GM21367 (cell line): ENCODE data around the gene YBX2.
"Not testable (repeated sequence)": the region's sequence is repeated elsewhere in the genome, so short reads cannot be mapped to it uniquely, and the experiment has no call there.

Experiments
- ATAC-seq: cut with Tn5 transposase; IDR thresholded peaks from one replicate; pipeline ENCODE4 v1.9.1; 2021; ENCODE audit not compliant: unreplicated experiment

The YBX2 gene

DNA sequence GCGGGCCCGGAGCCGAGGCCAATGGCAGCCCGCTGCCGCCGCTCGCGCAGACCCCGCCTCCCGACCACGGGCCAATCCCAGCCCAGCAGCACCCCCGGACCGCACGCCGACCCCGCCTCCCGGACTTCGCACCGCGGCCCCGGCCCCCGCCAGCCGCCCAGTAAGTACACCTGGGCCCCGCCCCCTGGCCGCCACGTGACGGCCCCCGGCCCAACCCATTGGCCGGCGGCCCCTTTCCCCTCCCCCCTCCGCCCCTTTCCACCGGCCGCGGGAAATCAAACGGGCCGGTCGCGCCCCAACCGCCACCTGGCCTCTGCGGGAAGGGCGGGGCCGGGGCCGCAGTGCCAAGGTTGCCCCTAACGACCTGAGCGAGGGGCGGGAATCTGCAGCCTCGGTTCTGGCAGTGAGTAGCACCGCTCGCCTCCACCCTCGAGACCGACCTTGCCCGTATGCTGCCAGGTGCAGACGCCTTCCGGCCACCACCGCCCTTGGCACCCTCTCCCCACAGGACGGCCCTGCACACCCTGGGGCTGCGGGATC, at the start of gene YBX2:
TSS of gene YBX2 (minus strand) at position 26 of the 540 bp plus-strand sequence. CDS start 139 bp downstream, outside the sequence.
- no peak for ATAC-seq

DNA sequence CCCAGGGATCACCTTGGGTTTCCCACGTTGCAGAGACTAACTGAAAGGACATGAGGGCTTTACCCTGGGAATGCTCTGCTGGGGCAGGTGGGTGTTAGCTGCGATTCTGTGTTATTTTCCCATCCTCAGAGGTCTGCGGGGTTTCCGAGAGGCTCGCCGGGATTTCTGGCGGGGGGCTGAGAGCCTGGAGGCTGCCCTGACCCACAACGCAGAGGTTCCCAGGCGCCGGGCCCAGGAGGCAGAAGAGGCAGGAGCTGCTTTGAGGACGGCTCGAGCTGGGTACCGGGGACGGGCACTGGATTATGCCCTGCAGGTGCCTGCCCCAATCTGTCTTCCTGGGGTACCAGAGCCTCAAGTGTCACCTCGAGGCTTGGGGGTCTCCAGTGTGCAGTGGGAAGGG, 48.8 kb upstream of the YBX2 start:
- ATAC-seq = no peak

DNA sequence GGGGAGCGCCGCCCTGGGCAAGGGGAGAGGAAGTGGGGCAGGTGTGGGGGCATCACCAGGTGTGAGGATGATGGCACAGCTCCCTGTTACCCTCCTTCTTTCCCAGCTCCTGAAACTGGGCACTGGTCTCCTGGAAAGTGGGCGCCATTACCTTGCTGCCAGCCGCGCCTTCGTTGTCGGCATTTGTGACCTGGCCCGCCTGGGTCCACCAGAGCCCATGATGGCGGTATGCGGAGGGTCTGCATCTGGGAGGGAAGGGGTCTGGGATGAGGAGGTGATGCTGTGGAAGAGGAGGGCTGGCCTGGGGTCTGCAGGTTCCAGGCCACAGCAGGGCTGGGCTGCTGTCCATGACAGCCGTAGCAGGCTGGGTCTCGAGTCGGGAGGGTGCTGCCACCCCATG, 47.4 kb upstream of the YBX2 start:
- no peak for ATAC-seq

DNA sequence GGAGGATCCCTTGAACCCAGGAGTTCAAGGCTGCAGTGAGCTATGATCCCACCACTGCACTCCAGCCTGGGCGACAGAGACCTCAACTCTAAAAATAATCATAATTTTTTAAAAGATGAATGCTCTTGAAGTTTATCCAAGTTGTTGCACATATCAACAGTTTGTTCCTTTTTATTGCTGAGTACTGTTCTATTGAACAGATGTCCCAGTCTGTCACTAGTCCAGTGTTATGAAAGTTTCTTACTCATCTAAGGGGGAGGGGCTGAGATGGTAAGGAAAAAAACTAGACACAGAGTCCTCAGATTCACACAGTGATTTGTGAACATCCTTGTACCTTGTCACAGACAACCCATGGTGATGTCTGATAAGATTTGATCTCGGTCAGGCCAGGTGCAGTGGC, 45.7 kb upstream of the YBX2 start:
- ATAC-seq = no peak

DNA sequence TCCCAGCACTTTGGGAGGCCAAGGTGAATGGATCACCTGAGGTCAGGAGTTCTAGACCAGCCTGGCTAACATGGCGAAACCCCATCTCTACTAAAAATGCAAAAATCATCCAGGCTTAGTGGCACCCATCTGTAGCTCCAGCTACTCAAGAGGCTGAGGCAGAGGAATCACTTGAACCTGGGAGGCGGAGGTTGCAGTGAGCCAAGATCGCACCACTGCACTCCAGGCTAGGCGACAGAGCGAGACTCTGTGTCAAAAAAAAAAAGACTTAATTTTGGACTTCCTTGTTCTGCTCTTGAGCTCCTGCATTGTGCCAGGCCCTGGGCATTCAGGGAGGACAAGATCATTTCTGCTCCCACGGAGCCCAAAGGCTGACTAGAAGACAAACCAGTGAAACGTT, 43.2 kb upstream of the YBX2 start:
- ATAC-seq = not testable (repeated sequence)

DNA sequence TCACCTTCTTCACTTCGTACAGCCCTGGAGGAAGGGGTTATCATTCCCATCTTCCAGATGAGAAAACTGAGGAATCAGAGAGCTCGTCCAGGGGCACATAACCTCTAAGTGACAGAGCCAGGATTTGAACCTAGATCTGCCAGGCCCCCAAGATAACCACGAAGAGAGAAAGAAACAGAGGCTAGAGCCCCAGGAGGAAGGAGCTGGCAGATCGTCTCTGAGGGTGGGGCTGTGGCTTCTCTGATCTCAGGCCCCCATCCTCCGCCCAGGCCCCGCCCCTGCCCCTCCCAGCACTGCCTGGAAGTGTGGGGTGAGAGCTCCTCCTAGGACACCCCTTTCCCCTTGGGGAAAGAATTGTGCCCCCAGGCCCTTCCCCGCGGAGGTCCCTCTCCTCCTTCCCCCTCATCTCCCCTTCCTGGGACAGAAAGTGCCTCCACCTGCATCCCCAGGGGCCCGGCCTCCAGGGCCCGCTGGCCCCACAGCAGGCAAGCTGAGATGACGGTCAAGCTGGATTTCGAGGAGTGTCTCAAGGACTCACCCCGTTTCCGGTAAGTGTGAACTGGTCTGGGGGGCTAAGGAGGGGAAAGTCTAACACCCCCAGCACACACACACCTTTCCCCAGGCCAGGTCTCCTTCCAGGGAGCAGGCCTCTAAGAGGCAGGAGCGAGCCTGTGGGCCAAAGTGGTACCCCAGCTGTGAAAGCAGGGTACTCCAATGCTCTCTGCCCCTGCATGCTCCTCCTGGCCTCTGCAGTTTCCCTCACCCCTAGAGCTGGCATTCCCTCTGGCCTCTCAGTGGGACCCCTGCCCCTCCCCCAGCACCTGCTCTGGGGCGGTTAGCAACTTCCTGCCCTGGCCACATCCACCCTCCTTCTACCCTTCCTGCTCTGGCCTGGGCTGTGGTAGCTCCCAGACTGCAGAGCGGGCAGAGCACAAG, 42.1 kb upstream of the YBX2 start, which contains the start of gene ACAP1:
TSS of gene ACAP1 (plus strand) at position 290 of the 936 bp plus-strand sequence. CDS start at position 496, 206 bp downstream.
- no peak for ATAC-seq

DNA sequence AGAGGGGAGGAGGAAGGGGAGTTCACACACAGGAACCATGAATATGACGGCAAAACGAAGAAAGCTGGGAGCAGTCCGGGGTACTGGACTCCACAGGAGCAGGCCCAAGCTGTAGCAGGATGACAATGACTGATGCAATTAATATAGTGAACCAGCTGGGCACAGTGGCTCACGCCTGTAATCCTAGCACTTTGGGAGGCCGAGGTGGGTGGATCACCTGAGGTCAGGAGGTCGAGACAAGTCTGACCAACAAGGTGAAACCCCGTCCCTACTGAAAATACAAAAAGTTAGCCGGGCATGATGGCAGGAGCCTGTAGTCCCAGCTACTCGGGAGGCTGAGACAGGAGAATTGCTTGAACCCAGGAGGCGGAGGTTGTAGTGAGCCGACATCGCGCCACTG, 41.3 kb upstream of the YBX2 start:
- not testable (repeated sequence) for ATAC-seq

DNA sequence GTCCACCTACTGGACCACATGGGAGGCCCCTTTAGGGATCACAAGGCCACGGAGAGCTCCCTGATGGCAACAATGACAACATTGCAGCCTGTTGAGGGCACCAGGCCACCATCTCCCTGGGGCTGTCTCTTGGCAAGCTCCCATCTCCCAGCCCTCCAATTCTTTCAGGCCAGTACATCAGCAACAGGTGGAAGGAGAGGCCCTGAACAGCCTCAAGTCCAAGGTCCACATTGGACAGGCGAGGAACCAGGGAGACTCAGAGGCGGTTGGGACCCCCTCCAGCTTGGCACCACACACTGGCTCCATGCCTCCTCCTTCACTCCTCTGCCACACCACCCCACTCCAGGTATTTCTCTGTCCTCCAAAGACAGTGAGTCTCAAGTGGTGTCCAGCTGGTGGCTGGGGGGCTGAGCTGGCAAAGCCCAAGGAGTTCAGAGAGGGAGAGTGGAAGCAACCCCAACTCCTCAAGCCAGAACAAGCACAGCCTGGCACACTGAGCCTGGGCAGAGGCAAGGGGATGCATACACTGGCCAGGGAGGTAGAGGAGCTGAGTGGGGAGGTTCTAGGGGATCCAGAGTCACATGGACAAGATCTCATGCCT, 40.6 kb upstream of the YBX2 start:
- ATAC-seq = no peak

DNA sequence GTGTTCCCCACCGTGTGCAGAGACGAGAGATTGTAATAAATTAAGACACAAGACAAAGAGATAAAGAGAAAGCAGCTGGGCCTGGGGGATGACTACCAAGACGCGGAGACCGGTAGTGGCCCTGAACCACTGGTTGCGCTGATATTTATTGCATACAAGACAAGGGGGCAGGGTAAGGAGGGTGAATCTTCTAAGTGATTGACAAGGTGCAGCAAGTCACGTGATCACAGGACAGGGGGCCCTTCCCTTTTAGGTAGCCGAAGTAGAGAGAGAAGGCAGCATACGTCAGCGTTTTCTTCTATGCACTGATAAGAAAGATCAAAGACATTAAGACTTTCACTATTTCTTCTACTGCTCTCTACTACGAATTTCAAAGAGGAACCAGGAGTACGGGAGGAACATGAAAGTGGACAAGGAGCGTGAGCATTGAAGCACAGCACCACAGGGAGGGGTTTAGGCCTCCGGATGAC, 38.2 kb upstream of the YBX2 start:
- ATAC-seq = not testable (repeated sequence)

DNA sequence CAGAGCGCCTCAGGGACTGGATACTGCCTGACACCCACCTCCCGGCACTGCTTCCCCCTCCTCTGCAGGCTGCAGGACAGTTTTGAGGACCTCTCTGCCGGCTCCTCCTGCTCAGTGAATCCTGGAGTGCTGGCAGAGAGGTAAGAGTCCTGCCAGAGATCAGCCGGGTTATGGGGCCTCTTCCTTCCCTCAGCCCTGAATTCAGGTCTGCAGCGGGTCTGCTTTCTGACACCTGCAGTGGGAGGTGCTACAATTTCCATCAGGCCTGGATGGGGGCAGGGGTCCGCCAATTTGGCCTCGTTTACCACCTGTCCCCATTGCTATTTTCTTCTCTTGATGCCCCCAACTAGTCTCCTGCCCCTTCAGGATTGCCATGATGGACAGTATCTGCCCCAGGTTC, 37.7 kb upstream of the YBX2 start:
- no peak for ATAC-seq

DNA sequence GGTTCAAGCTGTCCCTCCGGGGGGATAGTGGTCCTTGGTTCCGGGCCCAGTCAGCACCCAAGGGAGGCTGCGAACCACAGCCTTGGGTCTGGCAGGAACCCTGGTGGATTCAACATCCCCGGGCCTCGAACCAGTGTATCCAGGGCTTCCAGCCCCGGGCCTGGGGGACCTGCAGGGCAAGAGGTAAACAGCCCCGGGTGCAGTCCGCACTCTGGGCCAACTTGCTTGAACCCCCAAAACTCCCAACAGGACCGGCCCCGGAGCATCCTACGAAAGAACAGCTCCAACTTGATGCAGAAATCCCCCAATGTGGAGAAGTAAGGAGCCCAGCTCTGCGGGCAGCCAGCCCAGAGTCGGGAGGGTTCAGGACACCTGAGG, 36.2 kb upstream of the YBX2 start:
- ATAC-seq = no peak

DNA sequence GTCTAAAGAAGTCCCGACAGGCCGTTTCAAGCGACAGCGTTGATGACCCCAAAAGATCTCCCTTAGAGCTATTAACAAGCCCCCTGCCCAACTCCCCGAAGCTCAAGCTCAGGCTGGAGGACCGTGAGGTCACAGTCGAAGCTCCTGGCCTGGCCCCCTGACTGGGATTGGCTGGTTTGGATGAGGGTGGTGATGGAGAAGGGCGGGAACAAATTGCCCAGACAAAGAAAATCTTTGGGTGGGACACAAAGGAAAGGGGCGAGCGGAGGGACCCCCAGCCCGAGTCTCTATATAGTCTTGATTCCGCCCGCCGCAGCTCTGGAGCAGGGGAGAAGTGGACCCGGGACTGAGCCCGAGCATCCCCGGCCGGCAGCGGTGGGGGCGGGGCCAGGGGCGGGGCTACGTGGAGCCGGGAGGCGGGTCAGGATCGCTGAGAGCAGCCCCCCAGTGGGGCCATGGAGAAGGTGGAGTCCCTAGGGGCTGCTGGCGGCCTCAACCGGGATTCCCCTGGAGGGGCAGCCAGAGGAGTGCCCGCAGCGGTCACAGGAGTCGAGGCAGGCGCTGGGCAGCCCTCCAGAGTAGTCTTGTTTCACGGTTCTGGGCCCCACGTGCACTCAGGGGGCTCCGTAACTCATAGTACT, 35.7 kb upstream of the YBX2 start:
- peak; percentile 28 for ATAC-seq

DNA sequence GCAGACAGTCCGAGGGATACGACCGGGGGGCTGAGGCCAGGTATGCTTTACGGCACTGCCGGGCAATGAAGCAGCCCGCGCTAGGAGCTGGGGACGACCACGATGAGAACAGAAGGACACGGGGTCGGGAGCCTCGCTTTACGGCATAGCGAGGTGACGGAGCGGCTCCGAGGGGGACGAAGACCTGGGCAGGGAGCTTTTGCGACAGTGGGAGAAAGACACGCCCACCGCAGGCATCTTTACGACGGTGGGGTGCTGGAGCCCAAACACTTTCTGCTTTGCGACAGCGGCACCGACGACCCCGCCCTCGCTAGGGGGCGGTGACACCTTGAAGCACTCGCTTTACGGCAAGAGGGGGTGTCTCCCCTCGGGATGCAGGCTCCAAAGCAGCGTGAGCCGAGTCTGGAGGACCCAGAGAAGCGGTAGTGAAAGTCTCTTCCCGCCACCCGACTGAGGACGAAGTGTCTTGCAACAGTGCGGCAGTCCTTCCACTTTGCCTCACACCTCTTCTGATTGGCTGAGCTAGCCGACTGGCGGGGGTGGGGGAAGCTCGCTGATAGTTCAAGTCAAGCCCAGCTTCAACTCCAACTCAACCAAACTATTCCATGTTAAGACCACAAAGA, 35.0 kb upstream of the YBX2 start:
- peak; percentile 45 for ATAC-seq

DNA sequence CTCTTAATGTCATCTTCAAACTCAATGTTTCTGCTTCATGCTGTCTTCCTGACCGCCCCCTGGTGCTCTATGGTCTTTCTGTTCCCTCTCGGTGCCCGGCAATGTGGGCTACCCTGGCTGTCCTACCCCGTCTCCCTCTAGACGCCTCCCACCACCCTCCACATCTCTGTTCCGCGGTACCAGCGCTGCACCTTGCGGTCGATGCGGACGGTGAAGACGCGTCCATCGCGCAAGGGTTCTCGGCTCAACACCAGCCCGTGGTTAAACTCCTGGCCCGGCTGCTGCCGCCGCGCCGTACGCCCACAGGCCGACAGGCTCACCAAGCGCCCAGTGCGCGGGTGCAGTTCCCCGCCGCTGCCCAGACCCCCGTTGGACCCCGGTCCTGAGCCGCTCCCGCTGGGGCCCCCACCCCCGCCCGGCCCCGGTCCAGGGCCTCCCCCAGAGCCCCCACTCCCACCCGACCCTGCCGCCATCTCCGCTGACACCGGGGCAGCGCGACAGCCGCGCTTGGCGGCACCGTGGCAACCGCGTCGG, 34.5 kb upstream of the YBX2 start, which contains the start of gene NEURL4:
TSS of gene NEURL4 (minus strand) at position 496 of the 534 bp plus-strand sequence. CDS start at position 473, 23 bp downstream.
- no peak for ATAC-seq

DNA sequence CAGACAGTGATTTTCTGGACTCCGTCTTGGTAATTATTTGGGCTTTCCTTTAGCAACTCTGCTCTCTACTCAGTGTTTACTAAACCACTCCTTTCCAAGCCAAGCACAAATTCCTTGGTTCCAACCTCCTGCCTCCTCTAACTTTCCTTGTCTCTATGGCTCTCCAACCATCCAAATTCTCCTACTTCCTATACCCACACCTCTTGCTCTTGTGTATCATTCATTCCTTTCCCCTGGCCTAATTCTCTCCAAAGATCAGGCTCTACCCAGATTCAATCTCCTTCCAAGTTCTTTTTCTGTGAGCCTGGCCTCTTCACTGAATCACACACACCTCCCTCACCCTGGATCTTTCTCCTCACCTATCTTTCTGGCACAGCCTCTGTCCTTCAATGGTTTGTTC, 33.6 kb upstream of the YBX2 start:
- no peak for ATAC-seq

DNA sequence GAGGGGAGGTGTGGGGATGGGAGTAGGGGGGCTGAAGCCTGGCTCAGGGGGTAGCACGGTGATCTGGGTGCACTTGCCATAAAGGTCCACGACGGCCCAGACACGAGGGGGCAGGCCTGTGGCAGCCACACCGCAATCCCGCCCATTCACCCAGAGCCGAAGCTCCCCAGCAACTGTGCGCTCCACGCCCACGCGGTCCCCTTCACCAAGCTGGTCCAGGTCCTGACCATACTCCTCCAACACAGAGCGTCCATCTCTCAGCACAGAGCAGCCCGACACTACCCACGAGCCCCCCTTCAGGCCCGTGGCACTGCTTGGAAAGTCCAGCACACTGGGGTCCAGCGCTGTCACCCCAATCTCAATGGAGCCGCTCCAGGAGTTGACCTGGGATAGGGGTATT, 33.1 kb upstream of the YBX2 start:
- no peak for ATAC-seq

DNA sequence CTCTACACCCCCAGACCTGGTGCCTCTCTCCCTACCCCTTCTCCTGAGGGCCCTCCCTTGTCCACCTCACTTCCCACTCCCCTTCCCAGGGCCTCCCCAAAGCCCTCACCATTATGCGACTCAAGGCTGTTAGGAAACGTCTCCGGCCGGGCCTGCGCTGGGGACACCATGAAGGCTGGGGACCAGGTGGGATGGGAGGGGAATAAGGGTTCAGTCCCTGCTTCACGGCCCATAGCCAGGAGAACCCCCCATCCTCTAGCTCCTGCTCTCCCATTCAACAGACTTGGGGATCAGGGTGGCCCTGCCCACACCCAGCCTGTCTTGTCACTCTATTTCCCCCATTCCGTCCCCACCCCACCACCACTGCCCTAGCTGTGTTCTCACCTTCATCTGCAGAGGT, 32.6 kb upstream of the YBX2 start:
- ATAC-seq = no peak

DNA sequence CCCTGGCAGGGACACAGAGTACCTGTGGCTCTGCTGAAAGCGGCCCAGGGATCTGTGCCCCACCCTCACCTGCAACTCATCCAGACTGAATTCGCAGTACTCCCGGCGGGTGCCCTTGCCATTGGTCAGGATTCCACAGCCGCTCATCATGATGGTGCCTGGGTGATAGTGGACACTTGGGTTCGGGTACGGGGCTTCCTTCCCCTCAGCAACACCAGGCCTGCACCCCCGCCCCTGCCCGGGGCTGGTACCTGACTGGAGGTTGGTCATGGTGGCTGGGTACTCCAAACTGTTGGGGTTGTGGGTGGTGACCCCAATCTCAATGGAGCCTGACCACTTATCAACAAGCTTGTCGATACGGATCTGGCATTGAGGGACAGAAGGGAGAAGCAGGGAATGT, 31.7 kb upstream of the YBX2 start:
- ATAC-seq = no peak

DNA sequence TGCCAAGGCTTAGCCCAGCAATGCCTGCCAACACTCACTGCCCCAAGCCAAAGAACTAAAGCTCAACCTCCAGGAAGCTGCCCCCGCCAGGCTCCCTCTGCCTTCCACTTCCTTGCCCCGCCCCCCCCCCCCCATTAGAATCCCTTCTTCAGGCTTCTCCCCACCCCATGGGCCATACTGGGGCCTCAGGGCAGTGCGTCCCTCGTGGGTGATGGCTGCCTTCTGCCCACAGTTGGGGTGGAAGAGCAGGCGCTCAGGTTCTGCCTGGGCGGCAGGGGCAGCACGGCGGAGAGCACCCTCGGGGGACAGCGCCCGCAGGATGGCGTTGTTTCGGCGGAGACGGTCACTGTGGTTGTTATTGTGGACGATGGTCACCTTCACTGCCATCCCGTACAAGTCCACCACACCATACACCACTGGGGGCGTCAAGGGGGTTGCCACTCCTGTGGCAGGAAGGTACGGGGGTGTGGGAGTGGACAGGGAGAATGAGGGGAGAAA, 30.6 kb upstream of the YBX2 start:
- ATAC-seq = no peak

DNA sequence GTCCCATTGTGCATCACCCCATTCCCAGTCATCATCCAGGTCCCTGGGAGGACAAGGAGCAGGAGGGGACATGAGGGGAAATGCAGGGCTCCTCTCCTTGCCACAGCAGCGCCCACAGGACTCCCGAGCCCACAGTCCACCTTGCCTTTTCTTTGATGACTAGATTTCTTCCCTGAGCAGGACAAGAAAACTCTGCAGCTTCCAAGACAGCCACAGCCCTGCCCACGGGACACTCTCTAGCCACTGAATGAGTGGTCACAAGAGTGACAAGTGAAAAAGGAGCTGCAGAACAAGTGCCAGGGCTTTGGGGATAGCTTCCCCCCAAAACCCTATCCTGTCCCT, 30.0 kb upstream of the YBX2 start:
- ATAC-seq = no peak
